ENCODE data around the gene RALGAPB. TPM values are rescaled to one million over a fixed set of nuclear protein-coding genes. Genes with fewer than 3 reads are reported as not detected.
"Not testable (repeated sequence)": the region's sequence is repeated elsewhere in the genome, so short reads cannot be mapped to it uniquely, and the experiment has no call there.

The RALGAPB gene
- total RNA-seq, 2 donors from 2014 or later: 23.1 to 24.4 TPM

- H3K36me3 ChIP-seq (replicated peaks in 1 of 2; ENCODE audit: insufficient read depth in 1 of 2, low read depth in 2 of 2): no peaks in the 10 kb centered on the region
- H3K4me1 ChIP-seq: no peaks in the 10 kb centered on the region
- TF ChIP-seq POLR2A (IDR thresholded peaks at IDR 0.05): no peak
- no peaks in the 10 kb centered on the region for H3K9me3 ChIP-seq
- ATAC-seq (no peak), DNase-seq (no peak)
- no peak overlapping the region for H3K4me3 ChIP-seq
- H3K27ac ChIP-seq: no peak overlapping the region
- intact Hi-C loops (cut with DNase I): no loop called here
- WGBS, 2 donors: 64 to 71% methylated on average over 7 to 18 of the region's 18 CpGs
- no peaks in the 10 kb centered on the region for H3K27me3 ChIP-seq
Measured at GRCh38 chr20:38590676-38591473, 118.2 kb downstream of the RALGAPB start.

- Histone ChIP-seq H3K4me3 (no peak overlapping the region), H3K36me3 (replicated peaks in 1 of 2; ENCODE audit: insufficient read depth in 1 of 2, low read depth in 2 of 2) (no peaks in the 10 kb centered on the region), H3K4me1 (no peaks in the 10 kb centered on the region), H3K27ac (no peak overlapping the region), H3K9me3 (no peaks in the 10 kb centered on the region), H3K27me3 (no peaks in the 10 kb centered on the region)
- TF ChIP-seq CTCF (IDR thresholded peaks at IDR 0.05) (no peak), POLR2A (IDR thresholded peaks at IDR 0.05) (no peak)
- ATAC-seq: no peak
- no peak for DNase-seq
- WGBS, 2 donors: 77 to 84% methylated on average over 16 to 21 of the region's 21 CpGs
- intact Hi-C loops (cut with DNase I): no loop called here
Measured at GRCh38 chr20:38591474-38592410, 119.1 kb downstream of the RALGAPB start.

GRCh38 chr20:38592411-38592790 lies 119.8 kb downstream of the RALGAPB start:
- H3K27ac ChIP-seq; intact Hi-C loops (cut with DNase I); ATAC-seq; H3K4me1 ChIP-seq; H3K36me3 ChIP-seq (replicated peaks in 1 of 2; ENCODE audit: insufficient read depth in 1 of 2, low read depth in 2 of 2); H3K4me3 ChIP-seq; DNase-seq; H3K27me3 ChIP-seq; H3K9me3 ChIP-seq: not testable (repeated sequence)
- WGBS, 2 donors: 71% methylated on average over 3 of the region's 3 CpGs

GRCh38 chr20:38594281-38594680 lies 121.6 kb downstream of the RALGAPB start:
- H3K9me3 ChIP-seq; H3K36me3 ChIP-seq (replicated peaks in 1 of 2; ENCODE audit: insufficient read depth in 1 of 2, low read depth in 2 of 2); H3K27me3 ChIP-seq; intact Hi-C loops (cut with DNase I); H3K27ac ChIP-seq; DNase-seq; ATAC-seq; H3K4me3 ChIP-seq; H3K4me1 ChIP-seq: not testable (repeated sequence)
- 80 to 82% methylated on average over 12 of the region's 12 CpGs for WGBS, 2 donors

- H3K4me1 ChIP-seq: peaks cover 10% of the 10 kb centered on the region
- intact Hi-C loops (cut with DNase I); H3K27ac ChIP-seq; H3K36me3 ChIP-seq (replicated peaks in 1 of 2; ENCODE audit: insufficient read depth in 1 of 2, low read depth in 2 of 2); ATAC-seq; H3K4me3 ChIP-seq; DNase-seq; H3K27me3 ChIP-seq; H3K9me3 ChIP-seq: not testable (repeated sequence)
- 83 to 88% methylated on average over 9 to 15 of the region's 15 CpGs for WGBS, 2 donors
Measured at GRCh38 chr20:38595886-38596285, 123.2 kb downstream of the RALGAPB start.

- Histone ChIP-seq H3K36me3 (replicated peaks in 1 of 2; ENCODE audit: insufficient read depth in 1 of 2, low read depth in 2 of 2) (no peaks in the 10 kb centered on the region), H3K4me1 (peaks cover 10% of the 10 kb centered on the region), H3K27me3 (no peaks in the 10 kb centered on the region), H3K9me3 (no peaks in the 10 kb centered on the region), H3K4me3 (no peak overlapping the region), H3K27ac (peak overlapping the region in 3 of 4 donors; percentile 34 to 46 (median 42))
- DNase-seq (peak; percentile 78 to 87 (median 84)), ATAC-seq (peak; percentile 94)
- intact Hi-C loops (cut with DNase I): no loop called here
- 0 to 28% methylated on average over 3 to 9 of the region's 9 CpGs for WGBS, 2 donors
- TF ChIP-seq POLR2A (IDR thresholded peaks at IDR 0.05): peak in 2 of 3 donors; percentile 9 to 32
- no peak for TF ChIP-seq CTCF (IDR thresholded peaks at IDR 0.05)
Measured at GRCh38 chr20:38599410-38599882, 126.8 kb downstream of the RALGAPB start.

Measured in body of pancreas (tissue), 4 donors.